Natural killer cell (primary cell): ENCODE data around the gene OSBP2. TPM values are rescaled to one million over a fixed set of nuclear protein-coding genes. Genes with fewer than 3 reads are reported as not detected.

Experiments used
- ATAC-seq, 3 donors: fragments of 150-1000 bp in 2 of 3; fragments of 200-7000 bp in 1 of 3; cut with Tn5 transposase; 1 replicate in 1 of 3; 2 replicates in 2 of 3; pipeline ENCODE4 v1.10.0; 2021; ENCODE audit warnings: mild to moderate bottlenecking in 2 of 3, moderate library complexity in 2 of 3
- DNase-seq, 2 donors: peaks; one replicate each; pipeline versions ENCODE4 v3.0.0 to v3.0.0-alpha.2; 2013 to 2021; ENCODE audit warnings: mixed read lengths in 1 of 2
- H3K27ac ChIP-seq: one replicate; pipeline ENCODE4 v1.5.1; 2013; ENCODE audit warnings: mild to moderate bottlenecking, low read length
- H3K27me3 ChIP-seq: one replicate; pipeline ENCODE4 v1.6.1; 2013; ENCODE audit warnings: low read length; ENCODE audit not compliant: control insufficient read depth, insufficient read depth
- H3K36me3 ChIP-seq: one replicate; pipeline ENCODE4 v1.6.1; 2013; ENCODE audit warnings: low read length; ENCODE audit not compliant: control insufficient read depth, insufficient read depth
- H3K4me1 ChIP-seq: one replicate; pipeline ENCODE4 v1.6.1; 2013; ENCODE audit warnings: low read length; ENCODE audit not compliant: control insufficient read depth, insufficient read depth
- H3K4me3 ChIP-seq: one replicate; pipeline ENCODE4 v1.5.1; 2013; ENCODE audit warnings: low read length
- H3K9me3 ChIP-seq: one replicate; pipeline ENCODE4 v1.6.1; 2013; ENCODE audit warnings: low read length; ENCODE audit not compliant: control insufficient read depth, insufficient read depth
- H3K27ac Mint-ChIP-seq, 2 donors: one replicate each; pipeline ENCODE4 v1.8.0; 2022; ENCODE audit warnings: mild to moderate bottlenecking in 2 of 2, mixed read lengths in 2 of 2, moderate library complexity in 1 of 2
- H3K27me3 Mint-ChIP-seq, 2 donors: one replicate each; pipeline ENCODE4 v1.8.0; 2022; ENCODE audit warnings: low read depth in 2 of 2, mixed read lengths in 2 of 2
- H3K36me3 Mint-ChIP-seq: one replicate; pipeline ENCODE4 v1.8.0; 2022; ENCODE audit warnings: mixed read lengths
- H3K4me1 Mint-ChIP-seq, 2 donors: one replicate each; pipeline ENCODE4 v1.8.0; 2022; ENCODE audit warnings: mixed read lengths in 2 of 2
- H3K4me3 Mint-ChIP-seq: one replicate; pipeline ENCODE4 v1.8.0; 2022; ENCODE audit warnings: mild to moderate bottlenecking, moderate library complexity, mixed read lengths
- H3K9me3 Mint-ChIP-seq, 2 donors: one replicate each; pipeline ENCODE4 v1.8.0; 2022; ENCODE audit warnings: mixed read lengths in 2 of 2
- WGBS: methylation state at CpG from one replicate; pipeline ENCODE4 v1.1.7; 2013; ENCODE audit warnings: missing lambda C conversion rate; ENCODE audit not compliant: insufficient coverage; 5-methylcytosine and 5-hydroxymethylcytosine counted together
- intact Hi-C: fragments of 100-400 bp; cut with micrococcal nuclease; formaldehyde crosslinking; loops from one replicate; pipeline ENCODE4 v1.14.2; 2022
- total RNA-seq, 4 donors: library from RNA; stranded (reverse); fragments of 120-200 nt in 1 of 4; gene quantifications; one replicate each; pipeline versions ENCODE4 v1.2.3 to v1.2.4, GENCODE V29; 2013 to 2022
- TF ChIP-seq, protein P1 (sequence below): fragments of 200-600 bp; IDR thresholded peaks from one replicate; pipeline ENCODE4 v1.8.0; 2022; ENCODE audit warnings: antibody characterized with exemption

The OSBP2 gene
- total RNA-seq, 3 donors from 2014 or later (not counting 1 experiment from before 2014, with no cell fraction given) = 0.65 to 1.2 (median 0.79) TPM

DNA sequence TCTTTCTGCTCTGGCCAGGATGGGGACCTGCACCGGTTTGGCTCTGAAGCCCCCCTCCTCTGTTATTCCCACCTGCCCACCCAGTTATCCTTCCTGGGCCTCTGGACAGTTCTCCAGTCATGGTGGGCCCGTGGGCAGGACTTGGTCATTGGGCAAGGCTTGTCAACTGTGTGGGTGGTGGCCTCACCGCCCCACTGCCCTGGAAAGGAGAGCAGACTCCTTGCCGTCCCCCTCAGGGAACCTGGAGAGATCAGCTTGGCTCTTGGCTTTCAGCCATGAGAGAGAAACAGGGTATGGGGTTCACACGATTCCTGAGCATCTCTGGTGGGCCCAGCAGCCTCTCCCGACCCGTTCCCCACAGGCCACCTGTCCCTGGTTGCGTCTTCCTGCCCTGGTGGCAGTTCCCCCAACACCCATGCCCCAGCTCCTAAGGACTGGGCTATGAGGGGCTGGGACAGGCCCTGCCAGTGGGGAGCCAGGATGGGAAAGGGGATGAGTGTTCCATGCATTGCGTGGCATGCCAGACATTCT, 181.6 kb downstream of the OSBP2 start:
- H3K36me3 Mint-ChIP-seq = no peaks in the 10 kb centered on the region

DNA sequence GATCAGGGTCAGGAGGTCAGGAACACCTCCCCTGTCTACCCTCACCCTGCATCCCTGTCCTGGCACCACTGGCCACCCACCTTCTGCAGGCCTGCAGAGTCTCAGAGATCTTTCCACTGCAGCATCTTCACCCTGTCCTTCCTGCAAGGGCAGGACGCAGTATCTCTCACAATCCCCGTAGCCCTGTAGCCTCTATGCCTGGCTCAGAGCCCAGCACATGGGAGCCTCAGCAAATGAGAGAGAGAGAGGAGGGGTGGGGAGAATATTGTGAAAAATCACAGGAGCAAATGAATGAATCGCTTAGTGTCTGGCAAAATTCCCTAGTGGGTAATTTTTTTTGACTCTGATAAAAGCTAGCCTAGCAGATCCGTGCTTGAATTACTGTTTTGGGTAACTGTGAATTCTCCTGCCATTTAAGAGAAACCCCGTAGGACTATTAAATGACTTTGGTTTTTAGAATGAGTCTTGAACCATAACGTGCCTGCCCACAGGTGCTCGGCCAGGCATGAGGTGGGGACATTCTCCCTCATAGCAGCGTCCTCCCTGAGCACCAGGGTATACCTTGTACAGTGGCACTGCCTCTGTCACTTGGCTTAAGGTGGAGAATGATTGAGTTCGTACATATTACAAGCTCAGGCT, 182.4 kb downstream of the OSBP2 start:
- intact Hi-C loops = no loop called here
- 80% methylated on average over 9 of the region's 9 CpGs for WGBS
- no peak overlapping the region for H3K27ac Mint-ChIP-seq
- H3K36me3 Mint-ChIP-seq = no peaks in the 10 kb centered on the region
- TF ChIP-seq, protein P1, sequence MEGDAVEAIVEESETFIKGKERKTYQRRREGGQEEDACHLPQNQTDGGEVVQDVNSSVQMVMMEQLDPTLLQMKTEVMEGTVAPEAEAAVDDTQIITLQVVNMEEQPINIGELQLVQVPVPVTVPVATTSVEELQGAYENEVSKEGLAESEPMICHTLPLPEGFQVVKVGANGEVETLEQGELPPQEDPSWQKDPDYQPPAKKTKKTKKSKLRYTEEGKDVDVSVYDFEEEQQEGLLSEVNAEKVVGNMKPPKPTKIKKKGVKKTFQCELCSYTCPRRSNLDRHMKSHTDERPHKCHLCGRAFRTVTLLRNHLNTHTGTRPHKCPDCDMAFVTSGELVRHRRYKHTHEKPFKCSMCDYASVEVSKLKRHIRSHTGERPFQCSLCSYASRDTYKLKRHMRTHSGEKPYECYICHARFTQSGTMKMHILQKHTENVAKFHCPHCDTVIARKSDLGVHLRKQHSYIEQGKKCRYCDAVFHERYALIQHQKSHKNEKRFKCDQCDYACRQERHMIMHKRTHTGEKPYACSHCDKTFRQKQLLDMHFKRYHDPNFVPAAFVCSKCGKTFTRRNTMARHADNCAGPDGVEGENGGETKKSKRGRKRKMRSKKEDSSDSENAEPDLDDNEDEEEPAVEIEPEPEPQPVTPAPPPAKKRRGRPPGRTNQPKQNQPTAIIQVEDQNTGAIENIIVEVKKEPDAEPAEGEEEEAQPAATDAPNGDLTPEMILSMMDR = no peak
- H3K4me3 ChIP-seq = no peak overlapping the region
- no peaks in the 10 kb centered on the region for H3K27me3 ChIP-seq
- H3K4me1 ChIP-seq = no peaks in the 10 kb centered on the region
- H3K9me3 ChIP-seq = no peaks in the 10 kb centered on the region
- H3K27me3 Mint-ChIP-seq = no peaks in the 10 kb centered on the region
- no peak overlapping the region for H3K4me3 Mint-ChIP-seq
- no peak for DNase-seq
- H3K27ac ChIP-seq = no peak overlapping the region
- H3K9me3 Mint-ChIP-seq = no peaks in the 10 kb centered on the region
- no peak for ATAC-seq
- no peaks in the 10 kb centered on the region for H3K4me1 Mint-ChIP-seq
- H3K36me3 ChIP-seq = no peaks in the 10 kb centered on the region

More for the DNA sequence above, 181.6 kb downstream of the OSBP2 start:
- Histone ChIP-seq H3K27ac (no peak overlapping the region), H3K4me3 (no peak overlapping the region), H3K36me3 (no peaks in the 10 kb centered on the region), H3K27me3 (no peaks in the 10 kb centered on the region), H3K9me3 (no peaks in the 10 kb centered on the region), H3K4me1 (no peaks in the 10 kb centered on the region)
- no peak overlapping the region for H3K27ac Mint-ChIP-seq
- 87% methylated on average over 9 of the region's 9 CpGs for WGBS
- ATAC-seq (no peak), DNase-seq (no peak)
- H3K4me1 Mint-ChIP-seq = no peaks in the 10 kb centered on the region
- TF ChIP-seq, protein P1 = no peak
- H3K4me3 Mint-ChIP-seq = no peak overlapping the region
- H3K27me3 Mint-ChIP-seq = no peaks in the 10 kb centered on the region
- intact Hi-C loops = no loop called here
- H3K9me3 Mint-ChIP-seq = no peaks in the 10 kb centered on the region

DNA sequence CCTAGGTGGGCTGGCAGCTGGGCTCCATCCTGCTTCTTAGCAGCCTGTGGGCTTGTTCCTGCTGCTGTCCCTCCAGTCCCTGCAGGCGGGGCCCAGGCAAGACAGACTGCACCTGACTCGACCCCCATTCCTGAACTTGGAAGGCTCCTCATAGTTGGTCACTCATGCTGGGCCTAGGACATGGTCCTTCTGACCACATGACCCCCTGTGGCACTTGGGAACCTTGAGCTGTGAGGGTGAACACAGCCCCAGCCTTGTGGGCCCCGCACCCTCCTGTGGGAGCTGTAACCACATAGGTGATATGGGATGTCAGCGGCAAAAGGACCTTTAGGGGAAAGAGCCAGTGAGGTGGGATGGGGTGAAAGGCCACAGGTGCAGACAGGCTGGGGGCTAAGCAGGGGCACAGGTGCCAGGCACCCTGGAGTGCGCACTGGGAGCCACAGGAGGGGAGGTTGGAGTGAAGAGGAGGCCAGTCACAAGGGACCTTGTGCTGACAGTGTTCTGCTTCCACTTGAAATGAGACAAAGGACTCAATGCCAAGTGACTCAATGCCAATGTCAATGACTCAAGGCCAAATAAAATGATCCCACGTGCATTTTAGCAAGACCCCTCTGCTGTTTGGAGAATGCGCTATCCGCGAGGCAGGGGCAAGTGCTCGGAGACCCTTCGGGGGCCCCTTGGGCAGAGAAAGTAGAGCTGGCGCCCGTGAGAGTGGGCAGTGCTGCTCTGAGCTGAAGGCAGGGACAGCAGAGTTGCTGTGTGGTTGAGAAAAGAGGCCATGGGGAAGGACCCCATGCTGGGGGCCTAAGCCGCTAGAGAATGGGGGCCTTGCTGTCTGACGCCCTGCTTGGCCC, 183.2 kb downstream of the OSBP2 start:
- intact Hi-C loops = no loop called here
- WGBS = 87% methylated on average over 15 of the region's 15 CpGs
- Mint-ChIP-seq H3K4me3 (no peak overlapping the region), H3K9me3 (no peaks in the 10 kb centered on the region), H3K27ac (no peak overlapping the region), H3K36me3 (no peaks in the 10 kb centered on the region), H3K4me1 (no peaks in the 10 kb centered on the region), H3K27me3 (no peaks in the 10 kb centered on the region)
- Histone ChIP-seq H3K4me1 (no peaks in the 10 kb centered on the region), H3K4me3 (no peak overlapping the region), H3K27ac (no peak overlapping the region), H3K9me3 (no peaks in the 10 kb centered on the region), H3K36me3 (no peaks in the 10 kb centered on the region), H3K27me3 (no peaks in the 10 kb centered on the region)
- no peak for DNase-seq
- TF ChIP-seq, protein P1 = no peak
- no peak for ATAC-seq
